IPS-15b (cell line): ENCODE results near the gene TRIM9.

Experiments
- H3K27me3 ChIP-seq: one replicate; pipeline ENCODE4 v1.6.1; 2013; ENCODE audit warnings: low read length; ENCODE audit not compliant: control insufficient read depth, insufficient read depth
- H3K36me3 ChIP-seq: one replicate; pipeline ENCODE4 v1.6.1; 2013; ENCODE audit warnings: low read length; ENCODE audit not compliant: control insufficient read depth, insufficient read depth
- H3K4me1 ChIP-seq: one replicate; pipeline ENCODE4 v1.6.1; 2013; ENCODE audit warnings: mild to moderate bottlenecking, low read length; ENCODE audit not compliant: control insufficient read depth, insufficient read depth
- H3K4me3 ChIP-seq: one replicate; pipeline ENCODE4 v1.5.1; 2013; ENCODE audit warnings: low read depth, low read length
- H3K9ac ChIP-seq: one replicate; pipeline ENCODE4 v1.6.1; 2013; ENCODE audit warnings: low read depth, mild to moderate bottlenecking, low read length
- H3K9me3 ChIP-seq: one replicate; pipeline ENCODE4 v1.6.1; 2013; ENCODE audit warnings: mild to moderate bottlenecking, low read length; ENCODE audit not compliant: control insufficient read depth, insufficient read depth

Gene TRIM9

GRCh38 chr14:51094901-51095853 is at the start of gene TRIM9:
TRIM9 (minus strand) TSS chr14:51095105; CDS start chr14:51094939, 166 bp downstream.
- Histone ChIP-seq H3K9ac (peak within 1 kb of the TSS; percentile 47), H3K9me3 (no peaks in the 10 kb centered on the region), H3K27me3 (peaks cover 54% of the 10 kb centered on the region), H3K36me3 (no peaks in the 10 kb centered on the region), H3K4me1 (no peaks in the 10 kb centered on the region), H3K4me3 (peak within 1 kb of the TSS; percentile 77)

- Histone ChIP-seq H3K9me3 (no peaks in the 10 kb centered on the region), H3K27me3 (no peaks in the 10 kb centered on the region), H3K9ac (no peak overlapping the region), H3K4me3 (no peak overlapping the region), H3K36me3 (no peaks in the 10 kb centered on the region), H3K4me1 (peaks cover 4% of the 10 kb centered on the region)
Measured at GRCh38 chr14:51140856-51141255, 46.0 kb upstream of the TRIM9 start.

DNA sequence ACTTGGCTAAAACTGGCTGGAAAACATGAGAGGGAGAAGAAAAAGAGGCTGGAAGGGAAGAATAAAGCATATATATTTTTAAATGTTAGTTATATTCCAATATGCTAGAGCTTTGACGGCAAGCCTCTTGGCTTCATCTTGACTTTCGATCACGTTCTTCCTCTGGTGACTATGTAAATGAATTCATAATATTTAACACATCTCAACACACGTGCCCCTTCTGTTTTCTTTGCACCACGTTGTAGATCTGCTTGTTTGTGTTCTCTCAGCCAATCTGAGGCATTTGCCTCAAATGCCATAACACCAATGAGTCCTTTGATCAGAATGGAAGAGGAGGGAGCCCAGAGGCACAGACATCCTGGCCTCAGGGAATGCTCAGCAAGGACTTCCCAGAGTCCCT is 45.4 kb upstream of the TRIM9 start:
- Histone ChIP-seq H3K27me3 (no peaks in the 10 kb centered on the region), H3K4me3 (no peak overlapping the region), H3K36me3 (no peaks in the 10 kb centered on the region), H3K9ac (no peak overlapping the region), H3K4me1 (peaks cover 4% of the 10 kb centered on the region), H3K9me3 (no peaks in the 10 kb centered on the region)

DNA sequence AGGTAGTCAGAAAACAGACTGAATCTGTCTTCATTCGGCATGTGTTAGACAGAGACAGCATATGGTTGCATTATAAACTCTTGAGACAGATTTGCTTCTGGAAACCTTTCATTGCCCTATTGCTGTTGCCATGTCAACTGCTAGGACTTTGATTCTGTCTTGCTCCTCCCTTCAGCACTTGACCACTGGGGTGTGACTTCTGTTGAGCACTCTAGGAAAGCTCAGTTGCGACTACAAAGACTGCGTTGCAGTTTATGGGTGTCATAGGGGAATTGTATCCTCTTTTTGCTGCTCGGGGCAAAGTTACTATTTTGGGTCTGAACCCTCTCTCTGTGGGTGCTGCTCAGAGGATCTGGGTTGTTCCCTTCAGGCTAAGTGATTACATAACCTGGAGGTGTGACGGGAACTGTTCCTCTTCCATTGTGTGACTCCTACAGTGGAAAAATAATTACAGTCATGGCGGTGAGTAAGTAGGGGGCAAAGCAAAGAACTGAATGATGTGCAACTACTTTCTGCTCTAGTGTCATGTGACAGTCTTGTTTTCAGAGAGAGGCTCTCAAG is 44.3 kb upstream of the TRIM9 start:
- Histone ChIP-seq H3K4me1 (peaks cover 4% of the 10 kb centered on the region), H3K9ac (no peak overlapping the region), H3K9me3 (no peaks in the 10 kb centered on the region), H3K27me3 (no peaks in the 10 kb centered on the region), H3K4me3 (no peak overlapping the region), H3K36me3 (no peaks in the 10 kb centered on the region)

DNA sequence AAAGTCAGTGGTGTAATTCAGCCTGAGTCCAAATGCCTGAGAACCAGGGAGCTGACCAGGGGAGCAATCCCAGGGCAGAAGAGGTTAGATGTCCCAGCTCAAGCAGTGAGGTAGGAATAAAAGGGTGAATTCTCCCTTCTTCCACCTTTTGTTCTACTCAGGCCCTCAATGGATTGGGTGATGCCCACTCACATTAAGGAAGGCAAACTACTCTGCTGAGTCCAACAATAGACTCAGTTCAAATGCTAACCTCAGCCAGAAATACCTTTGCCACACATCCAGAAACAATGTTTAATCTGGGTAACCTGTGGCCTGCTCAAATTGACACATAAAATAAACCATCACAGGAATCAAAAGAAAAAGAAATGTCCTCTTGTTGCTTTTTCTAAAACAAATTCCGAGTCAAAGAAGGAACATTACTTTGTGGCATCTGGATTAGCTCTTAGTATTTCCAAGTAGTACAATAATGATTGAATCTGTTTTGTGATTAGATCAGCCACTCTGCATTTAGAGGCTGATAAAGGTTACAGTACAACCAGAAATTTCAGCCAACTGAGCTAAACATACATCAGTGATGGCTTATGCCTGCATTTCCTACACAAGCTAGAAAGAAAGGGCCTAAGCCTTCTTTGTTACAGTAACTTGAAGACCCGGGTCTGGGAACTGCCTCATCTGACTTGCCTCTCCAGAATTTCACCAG is 43.6 kb upstream of the TRIM9 start:
- no peak overlapping the region for H3K4me3 ChIP-seq

GRCh38 chr14:51131516-51131915 is 36.6 kb upstream of the TRIM9 start:
- Histone ChIP-seq H3K36me3 (no peaks in the 10 kb centered on the region), H3K27me3 (no peaks in the 10 kb centered on the region), H3K4me1 (no peaks in the 10 kb centered on the region), H3K9ac (no peak overlapping the region), H3K9me3 (no peaks in the 10 kb centered on the region), H3K4me3 (no peak overlapping the region)

More for the DNA sequence above, 43.6 kb upstream of the TRIM9 start:
- Histone ChIP-seq H3K27me3 (no peaks in the 10 kb centered on the region), H3K9ac (no peak overlapping the region), H3K36me3 (no peaks in the 10 kb centered on the region), H3K4me1 (peaks cover 4% of the 10 kb centered on the region), H3K9me3 (no peaks in the 10 kb centered on the region)

DNA sequence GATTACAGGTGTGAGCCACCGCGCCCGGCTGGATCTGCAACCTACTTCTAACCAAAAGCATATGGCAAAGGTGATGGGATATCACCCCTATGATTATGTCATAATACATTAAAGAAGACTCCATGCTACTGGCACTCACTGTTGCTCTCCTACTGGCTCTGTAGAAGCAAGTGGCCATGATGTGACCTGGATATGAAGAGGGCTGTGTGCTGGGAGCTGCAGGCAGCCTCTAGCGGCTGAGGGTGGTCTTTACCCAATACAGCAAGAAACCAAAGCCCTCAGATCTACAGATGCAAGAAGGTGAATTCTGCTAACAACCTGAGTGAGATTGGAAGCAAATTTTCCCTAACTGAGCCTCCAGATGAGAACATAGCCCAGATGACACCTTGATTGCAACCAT is 34.2 kb upstream of the TRIM9 start:
- no peaks in the 10 kb centered on the region for H3K27me3 ChIP-seq
- no peak overlapping the region for H3K9ac ChIP-seq
- no peaks in the 10 kb centered on the region for H3K36me3 ChIP-seq
- H3K4me3 ChIP-seq, result no peak overlapping the region
- no peaks in the 10 kb centered on the region for H3K4me1 ChIP-seq
- no peaks in the 10 kb centered on the region for H3K9me3 ChIP-seq

GRCh38 chr14:51124029-51124428 is 29.1 kb upstream of the TRIM9 start:
- Histone ChIP-seq H3K4me1 (peaks cover 5% of the 10 kb centered on the region), H3K36me3 (no peaks in the 10 kb centered on the region), H3K4me3 (no peak overlapping the region), H3K27me3 (no peaks in the 10 kb centered on the region), H3K9me3 (no peaks in the 10 kb centered on the region), H3K9ac (no peak overlapping the region)

GRCh38 chr14:51121096-51121495 is 26.2 kb upstream of the TRIM9 start:
- Histone ChIP-seq H3K9ac (no peak overlapping the region), H3K9me3 (no peaks in the 10 kb centered on the region), H3K36me3 (no peaks in the 10 kb centered on the region), H3K4me1 (peaks cover 5% of the 10 kb centered on the region), H3K4me3 (no peak overlapping the region), H3K27me3 (no peaks in the 10 kb centered on the region)

DNA sequence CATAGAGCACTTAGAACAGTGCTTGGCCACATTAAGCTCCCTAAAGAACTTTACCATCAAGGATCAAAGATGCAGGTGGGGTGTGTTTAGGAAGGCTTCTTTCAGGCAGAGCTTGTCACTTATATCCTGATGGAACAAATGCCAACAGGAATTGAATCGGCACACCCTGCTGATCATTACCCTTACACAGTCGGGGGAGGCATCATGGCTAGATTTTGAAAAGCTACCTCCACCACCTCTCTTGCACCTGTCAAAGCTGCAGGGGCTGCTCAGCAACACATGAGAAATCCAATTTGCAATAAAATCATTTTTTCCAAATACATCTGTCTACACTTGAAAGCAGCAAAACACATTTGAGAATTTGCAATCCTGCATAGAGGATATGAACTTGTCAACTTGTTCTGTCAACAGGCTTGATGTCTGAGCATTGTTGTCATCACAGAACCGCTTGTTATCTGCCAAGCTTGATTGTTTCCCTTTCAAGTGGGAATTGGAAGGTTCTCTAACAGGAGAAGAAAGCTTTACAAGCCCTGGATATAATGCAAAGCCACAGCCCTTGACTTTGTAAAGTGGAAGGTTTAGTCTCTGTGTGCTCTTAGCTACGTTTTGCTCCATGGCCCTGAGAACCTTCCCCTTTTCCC is 24.6 kb upstream of the TRIM9 start:
- H3K9me3 ChIP-seq, result no peaks in the 10 kb centered on the region
- H3K4me3 ChIP-seq, result no peak overlapping the region
- no peak overlapping the region for H3K9ac ChIP-seq
- H3K36me3 ChIP-seq, result no peaks in the 10 kb centered on the region
- peaks cover 5% of the 10 kb centered on the region for H3K4me1 ChIP-seq
- no peaks in the 10 kb centered on the region for H3K27me3 ChIP-seq

DNA sequence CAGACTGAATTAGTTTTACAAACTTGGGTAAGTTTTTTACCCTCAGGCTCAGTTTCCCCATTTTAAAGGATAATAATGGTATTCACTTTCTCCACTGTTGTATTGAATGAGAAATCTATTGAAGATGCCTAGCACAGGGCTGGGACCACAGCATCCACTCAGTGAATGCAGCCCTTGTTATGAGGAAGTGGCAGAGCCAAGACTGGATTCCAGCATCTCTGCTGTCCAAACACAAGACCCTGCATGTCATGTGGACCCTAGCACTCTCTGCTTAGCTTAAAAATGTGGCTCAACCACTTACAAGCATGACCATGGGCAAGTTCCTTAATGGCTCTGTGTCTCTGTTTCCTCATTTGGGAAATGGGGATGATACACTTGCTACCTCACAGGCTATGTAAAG is 24.1 kb upstream of the TRIM9 start:
- peaks cover 5% of the 10 kb centered on the region for H3K4me1 ChIP-seq
- H3K9ac ChIP-seq, result no peak overlapping the region
- H3K36me3 ChIP-seq, result no peaks in the 10 kb centered on the region
- no peaks in the 10 kb centered on the region for H3K9me3 ChIP-seq
- no peaks in the 10 kb centered on the region for H3K27me3 ChIP-seq
- H3K4me3 ChIP-seq, result no peak overlapping the region
